ENCODE results near the gene PNKP.

Gene PNKP

DNA sequence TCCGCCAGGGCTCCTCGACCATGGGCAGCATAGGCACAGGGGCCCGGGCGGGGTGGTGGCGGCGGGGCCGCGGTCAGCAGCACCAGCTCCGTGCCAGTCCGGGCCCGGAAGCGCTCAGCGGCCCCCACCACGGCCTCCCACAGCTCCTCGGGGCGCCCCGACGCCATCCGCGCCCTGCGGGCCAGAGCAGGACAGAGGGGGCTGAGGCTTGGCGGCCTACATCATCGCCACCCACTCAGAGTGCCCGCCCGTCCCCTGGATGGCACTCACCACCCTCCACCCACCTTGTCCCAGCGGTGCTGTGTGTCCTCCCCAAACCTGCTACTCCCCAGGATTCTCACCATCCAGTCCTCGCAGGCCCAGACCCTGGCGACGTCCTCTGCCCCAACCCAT, 5.7 kb upstream of the PNKP start:
- no peak overlapping the region for H3K27ac ChIP-seq
- no peak for TF ChIP-seq ZFX (IDR thresholded peaks at IDR 0.05)
- TF ChIP-seq, protein P1, sequence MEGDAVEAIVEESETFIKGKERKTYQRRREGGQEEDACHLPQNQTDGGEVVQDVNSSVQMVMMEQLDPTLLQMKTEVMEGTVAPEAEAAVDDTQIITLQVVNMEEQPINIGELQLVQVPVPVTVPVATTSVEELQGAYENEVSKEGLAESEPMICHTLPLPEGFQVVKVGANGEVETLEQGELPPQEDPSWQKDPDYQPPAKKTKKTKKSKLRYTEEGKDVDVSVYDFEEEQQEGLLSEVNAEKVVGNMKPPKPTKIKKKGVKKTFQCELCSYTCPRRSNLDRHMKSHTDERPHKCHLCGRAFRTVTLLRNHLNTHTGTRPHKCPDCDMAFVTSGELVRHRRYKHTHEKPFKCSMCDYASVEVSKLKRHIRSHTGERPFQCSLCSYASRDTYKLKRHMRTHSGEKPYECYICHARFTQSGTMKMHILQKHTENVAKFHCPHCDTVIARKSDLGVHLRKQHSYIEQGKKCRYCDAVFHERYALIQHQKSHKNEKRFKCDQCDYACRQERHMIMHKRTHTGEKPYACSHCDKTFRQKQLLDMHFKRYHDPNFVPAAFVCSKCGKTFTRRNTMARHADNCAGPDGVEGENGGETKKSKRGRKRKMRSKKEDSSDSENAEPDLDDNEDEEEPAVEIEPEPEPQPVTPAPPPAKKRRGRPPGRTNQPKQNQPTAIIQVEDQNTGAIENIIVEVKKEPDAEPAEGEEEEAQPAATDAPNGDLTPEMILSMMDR (conservative IDR thresholded peaks at IDR 0.05): no peak

DNA sequence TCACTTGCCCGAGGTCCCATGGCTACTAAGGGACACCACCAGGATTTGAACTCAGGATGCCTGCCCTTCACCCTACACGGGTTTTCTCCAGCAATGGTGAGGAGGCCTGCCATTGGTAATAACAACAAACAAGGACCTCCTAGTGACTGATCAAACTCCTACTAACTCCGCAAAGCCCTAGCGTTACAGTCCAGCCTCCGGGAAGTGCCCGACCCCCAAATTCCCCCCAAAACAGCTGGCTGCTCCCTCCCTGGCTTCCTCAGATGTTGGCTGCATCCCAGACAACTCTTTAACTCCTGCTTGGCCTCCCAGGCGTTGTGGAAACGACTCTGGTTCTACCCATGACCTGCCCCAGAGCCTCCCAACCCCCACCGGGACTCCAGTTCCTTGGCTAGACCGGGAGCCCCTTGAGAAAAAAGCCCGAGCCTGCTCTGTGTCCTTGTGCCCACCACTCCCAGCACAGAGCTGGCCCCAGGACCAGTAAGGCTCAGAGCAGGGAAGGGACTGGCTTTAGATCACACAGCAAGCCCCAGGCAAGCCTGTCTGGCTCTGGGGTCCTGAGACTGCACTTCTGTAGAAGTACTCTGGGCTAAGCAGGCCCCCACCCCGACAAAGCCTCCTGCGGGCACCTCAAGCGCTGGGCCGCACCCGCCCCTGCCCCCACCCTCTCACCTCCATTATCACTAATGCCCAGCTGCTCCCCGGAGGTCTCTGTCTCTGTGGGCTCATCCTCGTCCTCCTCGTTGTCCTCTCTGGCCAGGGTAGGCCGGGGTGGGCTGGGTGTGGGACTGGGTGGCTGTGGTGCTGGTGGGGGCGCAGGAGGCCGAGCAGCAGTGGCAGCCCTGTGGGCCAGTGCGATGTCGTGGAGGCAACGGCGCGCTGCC, 5.1 kb upstream of the PNKP start:
- no peak for TF ChIP-seq ZFX (IDR thresholded peaks at IDR 0.05)
- TF ChIP-seq, protein P1 (conservative IDR thresholded peaks at IDR 0.05): no peak

DNA sequence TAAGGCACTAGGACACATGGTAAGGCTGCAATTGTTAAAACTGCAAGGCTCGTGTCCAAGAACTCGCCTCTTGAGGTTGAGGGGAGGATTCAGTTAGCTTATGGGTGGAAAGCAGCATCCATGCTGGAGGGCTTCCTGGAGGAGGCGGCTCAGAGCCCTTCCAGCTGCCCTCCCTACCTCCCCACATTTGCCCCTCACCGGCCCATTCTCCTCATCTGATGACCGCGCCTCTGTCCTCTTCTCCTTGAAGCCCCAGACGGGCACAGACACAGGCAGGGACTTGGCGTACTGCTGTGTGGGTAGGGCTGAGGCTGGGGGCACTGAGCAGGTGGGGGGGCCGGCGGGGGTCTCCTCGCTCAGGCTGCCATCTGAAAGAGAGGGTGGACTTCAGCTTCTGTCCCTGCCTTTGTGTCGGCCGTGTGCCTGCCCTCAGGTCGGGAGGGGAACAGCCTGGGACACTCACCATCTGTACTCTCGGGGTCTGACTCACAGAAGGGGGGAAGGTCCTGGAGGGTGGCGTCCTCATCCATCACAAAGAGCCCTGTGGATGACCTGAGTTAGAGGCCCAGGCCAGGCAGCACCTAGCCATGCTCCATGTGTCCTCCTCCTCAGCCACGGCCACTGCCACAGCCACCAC, 4.1 kb upstream of the PNKP start:
- H3K27ac ChIP-seq: no peak overlapping the region; the same call in 1 of the 2 replicates
- no peak for TF ChIP-seq ZFX (IDR thresholded peaks at IDR 0.05)
- TF ChIP-seq, protein P1 (conservative IDR thresholded peaks at IDR 0.05): no peak

More for the DNA sequence above, 5.1 kb upstream of the PNKP start:
- H3K27ac ChIP-seq: no peak overlapping the region

DNA sequence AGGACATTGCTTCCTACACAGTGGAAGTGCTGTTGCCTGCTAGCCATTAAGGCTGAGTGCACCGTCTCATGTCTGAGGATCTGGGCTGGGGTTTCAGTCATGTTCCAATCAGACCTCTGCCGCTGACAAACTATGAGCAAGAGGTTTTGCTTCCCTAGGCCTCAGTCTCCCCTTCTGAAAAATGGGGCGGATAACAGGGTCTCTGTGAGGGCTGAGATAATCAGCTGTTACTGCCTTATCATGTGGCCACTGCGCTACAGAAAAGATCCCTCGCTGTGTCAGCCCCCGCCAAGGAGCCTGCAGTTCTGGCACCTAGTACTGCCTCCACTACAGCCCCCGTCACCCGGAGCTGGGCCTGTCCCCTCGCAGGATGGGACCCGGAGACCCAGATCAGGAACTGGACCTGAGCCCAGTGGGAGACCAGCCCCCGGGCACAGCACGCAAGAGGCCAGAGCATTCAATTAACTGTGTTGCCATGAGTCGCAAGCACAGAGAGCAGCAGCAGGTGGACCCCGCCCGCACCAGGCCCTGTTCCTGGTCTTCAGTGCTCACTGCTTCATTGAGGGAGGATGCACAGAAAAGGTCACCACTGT, 3.0 kb upstream of the PNKP start:
- H3K27ac ChIP-seq: peak overlapping the region; percentile 96
- no peak for TF ChIP-seq ZFX (IDR thresholded peaks at IDR 0.05)
- TF ChIP-seq, protein P1 (conservative IDR thresholded peaks at IDR 0.05): no peak

DNA sequence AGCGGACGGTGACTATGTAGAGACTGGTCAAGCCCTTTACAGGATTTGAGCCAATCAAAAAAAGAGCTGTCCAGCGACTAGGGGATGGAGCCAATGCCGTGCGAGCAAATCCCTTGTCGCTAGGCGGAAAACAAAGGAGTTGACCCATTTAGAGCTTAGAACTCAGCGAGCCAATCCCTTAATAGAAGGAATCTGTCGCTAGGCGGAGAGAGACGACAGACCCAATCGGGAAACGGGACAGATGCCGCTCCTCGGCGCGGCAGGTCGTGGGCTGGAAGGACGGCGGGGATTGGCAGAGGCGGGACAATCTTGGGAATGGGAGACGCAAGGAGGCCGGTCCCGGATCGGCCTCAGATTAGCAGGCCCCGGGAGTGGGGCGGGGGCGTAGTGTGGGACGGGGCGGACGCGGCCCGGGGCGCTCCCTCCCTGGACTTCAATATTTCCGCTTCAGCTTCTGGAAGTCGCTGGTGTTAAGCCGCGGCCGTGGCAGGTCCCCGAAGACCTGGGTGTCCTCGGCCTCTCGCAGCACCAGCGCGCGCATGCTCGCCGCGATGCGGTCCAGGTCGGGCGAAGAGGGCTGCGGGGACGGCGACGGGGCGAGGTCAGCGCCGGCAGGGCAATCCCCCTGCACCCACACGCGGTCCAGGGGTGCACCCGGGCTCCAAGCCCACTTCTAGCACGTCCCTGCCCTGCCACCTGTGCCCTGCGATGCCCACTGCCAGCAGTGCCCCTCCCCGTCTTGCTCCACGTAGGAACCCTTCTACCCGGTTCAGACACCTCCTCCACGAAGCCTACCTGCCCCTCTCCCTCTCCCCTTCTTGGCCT, 2.3 kb upstream of the PNKP start:
- TF ChIP-seq, protein P1 (conservative IDR thresholded peaks at IDR 0.05): no peak
- TF ChIP-seq ZFX (IDR thresholded peaks at IDR 0.05): peak; percentile 75; the same call in 1 of the 2 replicates
- H3K27ac ChIP-seq: peak overlapping the region; percentile 96

DNA sequence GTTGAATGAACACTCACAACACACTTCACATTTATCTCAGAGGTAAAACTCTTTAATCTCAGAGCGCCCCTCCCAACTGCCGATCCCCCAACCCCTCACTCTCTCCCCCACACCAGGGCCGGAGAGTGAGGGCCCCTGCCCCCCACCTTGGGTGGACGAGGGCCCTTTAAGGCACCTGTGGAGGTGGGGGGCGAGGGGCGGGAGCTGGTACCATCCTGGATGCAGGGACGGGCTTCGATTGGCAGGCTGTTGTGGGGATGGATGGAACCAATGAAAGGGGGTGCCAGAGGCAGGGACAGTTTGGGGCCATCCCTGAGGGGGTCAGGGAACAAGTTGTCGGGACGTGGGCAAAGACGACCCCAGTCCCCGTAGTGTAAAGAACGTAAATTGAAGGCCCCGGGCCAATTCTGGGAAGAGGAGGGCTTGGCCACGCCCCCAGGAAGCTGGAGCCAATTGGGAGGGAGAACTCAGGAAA, 1.7 kb upstream of the PNKP start:
- peak overlapping the region; percentile 96 for H3K27ac ChIP-seq
- no peak for TF ChIP-seq ZFX (IDR thresholded peaks at IDR 0.05)
- TF ChIP-seq, protein P1 (conservative IDR thresholded peaks at IDR 0.05): no peak

All from C4-2B (cell line).